Measurements from ENCODE around the gene CLIC6. TPM values are rescaled to one million over a fixed set of nuclear protein-coding genes. Genes with fewer than 3 reads are reported as not detected.

The CLIC6 gene
- total RNA-seq, 2 donors from 2014 or later: 5.1 to 7.0 TPM

- no peak for DNase-seq (ENCODE audit: low spot score)
- H3K27ac ChIP-seq: no peak overlapping the region
- TF ChIP-seq, protein P1, sequence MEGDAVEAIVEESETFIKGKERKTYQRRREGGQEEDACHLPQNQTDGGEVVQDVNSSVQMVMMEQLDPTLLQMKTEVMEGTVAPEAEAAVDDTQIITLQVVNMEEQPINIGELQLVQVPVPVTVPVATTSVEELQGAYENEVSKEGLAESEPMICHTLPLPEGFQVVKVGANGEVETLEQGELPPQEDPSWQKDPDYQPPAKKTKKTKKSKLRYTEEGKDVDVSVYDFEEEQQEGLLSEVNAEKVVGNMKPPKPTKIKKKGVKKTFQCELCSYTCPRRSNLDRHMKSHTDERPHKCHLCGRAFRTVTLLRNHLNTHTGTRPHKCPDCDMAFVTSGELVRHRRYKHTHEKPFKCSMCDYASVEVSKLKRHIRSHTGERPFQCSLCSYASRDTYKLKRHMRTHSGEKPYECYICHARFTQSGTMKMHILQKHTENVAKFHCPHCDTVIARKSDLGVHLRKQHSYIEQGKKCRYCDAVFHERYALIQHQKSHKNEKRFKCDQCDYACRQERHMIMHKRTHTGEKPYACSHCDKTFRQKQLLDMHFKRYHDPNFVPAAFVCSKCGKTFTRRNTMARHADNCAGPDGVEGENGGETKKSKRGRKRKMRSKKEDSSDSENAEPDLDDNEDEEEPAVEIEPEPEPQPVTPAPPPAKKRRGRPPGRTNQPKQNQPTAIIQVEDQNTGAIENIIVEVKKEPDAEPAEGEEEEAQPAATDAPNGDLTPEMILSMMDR (IDR thresholded peaks at IDR 0.05): no peak
- H3K4me1 ChIP-seq: peaks cover 0 to 6% of the 10 kb centered on the region in 2 donors
- no peaks in the 10 kb centered on the region for H3K9me3 ChIP-seq
- no peaks in the 10 kb centered on the region for H3K36me3 ChIP-seq
- H3K4me3 ChIP-seq: no peak overlapping the region
- no peaks in the 10 kb centered on the region for H3K27me3 ChIP-seq
Observed at GRCh38 chr21:34733852-34734251, 65.1 kb downstream of the CLIC6 start.

GRCh38 chr21:34734696-34735095 lies 65.9 kb downstream of the CLIC6 start:
- Histone ChIP-seq H3K27ac (no peak overlapping the region), H3K27me3 (no peaks in the 10 kb centered on the region), H3K9me3 (no peaks in the 10 kb centered on the region), H3K36me3 (no peaks in the 10 kb centered on the region), H3K4me3 (no peak overlapping the region), H3K4me1 (peaks cover 0 to 6% of the 10 kb centered on the region in 2 donors)
- TF ChIP-seq, protein P1 (IDR thresholded peaks at IDR 0.05): no peak
- no peak for DNase-seq (ENCODE audit: low spot score)

DNA sequence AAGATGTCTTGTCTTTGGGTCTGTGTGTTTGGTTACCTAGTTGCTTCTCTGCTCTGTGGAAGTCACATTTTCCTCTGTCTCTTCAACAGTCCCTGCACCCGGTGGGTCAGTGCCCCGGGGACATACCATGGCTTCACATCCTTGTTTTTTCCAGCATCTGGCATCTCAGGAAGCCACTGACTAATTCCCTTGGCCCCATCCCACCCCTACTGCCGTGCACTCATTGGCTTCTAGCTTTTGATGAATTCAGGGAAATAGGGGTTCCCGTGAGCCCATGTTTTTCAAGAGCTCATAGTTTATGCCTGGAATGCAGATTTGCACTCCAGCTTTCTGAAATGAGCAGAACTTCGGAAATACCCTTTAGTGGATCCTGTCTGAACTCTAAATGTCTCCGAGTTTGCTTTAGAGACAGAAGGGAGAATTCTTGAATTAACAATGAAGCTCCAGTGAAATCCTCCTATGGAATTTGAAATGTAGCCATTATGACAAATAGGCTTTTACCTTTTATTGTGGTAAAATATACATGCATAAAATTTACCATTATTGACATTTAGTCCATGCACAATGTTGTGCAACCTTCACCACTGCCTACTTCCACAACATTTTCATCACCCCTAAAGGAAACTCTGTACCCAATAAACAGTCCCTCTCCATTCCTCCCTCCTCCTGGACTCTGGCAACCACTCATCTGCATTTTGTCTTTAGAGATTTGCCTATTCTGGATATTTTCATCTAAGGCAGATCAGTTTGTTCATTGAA lies 67.5 kb downstream of the CLIC6 start:
- H3K27me3 ChIP-seq: no peaks in the 10 kb centered on the region
- DNase-seq (ENCODE audit: low spot score): no peak
- H3K4me3 ChIP-seq: no peak overlapping the region
- no peak overlapping the region for H3K27ac ChIP-seq
- TF ChIP-seq, protein P1 (IDR thresholded peaks at IDR 0.05): no peak
- H3K9me3 ChIP-seq: no peaks in the 10 kb centered on the region
- H3K36me3 ChIP-seq: no peaks in the 10 kb centered on the region
- peaks cover 0 to 6% of the 10 kb centered on the region in 2 donors for H3K4me1 ChIP-seq

DNA sequence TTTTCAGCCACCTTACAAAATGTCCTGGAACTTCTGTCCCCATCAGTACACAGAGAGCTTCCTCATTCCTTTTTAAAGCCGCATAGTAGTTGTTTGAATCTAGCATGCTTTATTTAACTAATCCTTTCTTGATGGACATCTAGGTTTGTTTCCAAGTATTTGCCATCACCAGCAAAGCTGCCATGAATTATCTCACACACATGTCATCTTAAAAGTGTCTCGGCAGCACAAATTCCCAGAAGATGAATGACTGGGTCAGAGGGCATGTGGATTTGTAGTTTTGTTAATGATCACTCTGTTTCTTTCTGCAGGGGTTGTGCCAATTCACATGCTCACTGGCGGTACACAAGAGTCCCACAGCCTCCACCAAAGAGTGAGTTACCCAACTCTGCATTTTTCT lies 68.3 kb downstream of the CLIC6 start:
- Histone ChIP-seq H3K27me3 (no peaks in the 10 kb centered on the region), H3K4me3 (no peak overlapping the region), H3K27ac (no peak overlapping the region), H3K36me3 (no peaks in the 10 kb centered on the region), H3K4me1 (peaks cover 0 to 6% of the 10 kb centered on the region in 2 donors), H3K9me3 (no peaks in the 10 kb centered on the region)
- TF ChIP-seq, protein P1 (IDR thresholded peaks at IDR 0.05): no peak
- no peak for DNase-seq (ENCODE audit: low spot score)

DNA sequence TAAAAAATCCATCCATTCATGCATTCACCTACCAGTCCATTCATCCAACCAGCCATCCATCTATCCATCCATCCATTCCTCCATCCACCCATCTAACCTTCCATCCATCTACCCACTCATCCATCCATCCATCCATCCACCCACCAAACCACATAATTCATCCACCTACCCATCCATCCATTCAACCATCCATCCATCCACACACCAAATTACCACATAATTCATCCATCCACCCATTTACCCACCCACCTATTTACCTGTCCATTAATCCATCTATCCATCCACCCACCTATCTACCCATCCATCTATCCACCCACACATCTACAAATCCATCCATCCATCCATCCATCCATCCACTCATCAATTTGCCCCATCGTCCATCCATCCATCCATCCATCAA lies 71.4 kb downstream of the CLIC6 start:
- Histone ChIP-seq H3K36me3 (no peaks in the 10 kb centered on the region), H3K4me1 (peaks cover 0 to 10% of the 10 kb centered on the region in 2 donors), H3K9me3 (no peaks in the 10 kb centered on the region), H3K27ac (no peak overlapping the region), H3K27me3 (no peaks in the 10 kb centered on the region), H3K4me3 (no peak overlapping the region)
- DNase-seq (ENCODE audit: low spot score): no peak
- TF ChIP-seq, protein P1 (IDR thresholded peaks at IDR 0.05): no peak

DNA sequence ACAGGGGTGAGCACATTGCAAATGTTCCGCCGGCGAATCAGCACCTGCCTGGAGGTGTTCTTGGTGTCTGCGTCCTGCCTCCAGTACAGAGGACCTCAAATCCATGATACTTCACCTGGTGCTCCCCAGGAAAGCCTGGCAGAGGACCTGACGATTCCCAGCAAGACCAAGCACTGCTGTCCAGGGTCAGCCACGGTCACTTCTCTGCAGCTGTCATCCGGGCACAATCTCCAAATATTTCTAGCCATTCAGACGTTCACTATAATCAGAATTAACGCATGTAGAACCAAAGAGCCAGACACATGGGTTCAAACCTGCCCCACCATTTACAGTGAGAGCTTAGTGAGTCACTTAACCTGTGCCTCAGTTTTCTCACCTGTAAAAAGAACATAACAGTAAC lies 74.5 kb downstream of the CLIC6 start:
- H3K27me3 ChIP-seq: no peaks in the 10 kb centered on the region
- no peak overlapping the region for H3K4me3 ChIP-seq
- no peaks in the 10 kb centered on the region for H3K9me3 ChIP-seq
- TF ChIP-seq, protein P1 (IDR thresholded peaks at IDR 0.05): no peak
- H3K36me3 ChIP-seq: no peaks in the 10 kb centered on the region
- DNase-seq (ENCODE audit: low spot score): no peak
- H3K4me1 ChIP-seq: peaks cover 0 to 18% of the 10 kb centered on the region in 2 donors
- H3K27ac ChIP-seq: no peak overlapping the region
